CD14-positive monocyte (primary cell): ENCODE data around the gene DUS4L. TPM values are rescaled to one million over a fixed set of nuclear protein-coding genes. Genes with fewer than 3 reads are reported as not detected.

Experiments
- DNase-seq, 3 donors: peaks; one replicate each; pipeline ENCODE4 v3.0.0-alpha.2; 2011 to 2022
- H2AFZ ChIP-seq: 2 replicates; pipeline ENCODE4 v1.6.0; 2012; ENCODE audit warnings: mild to moderate bottlenecking, low read depth, low read length, inconsistent platforms; ENCODE audit not compliant: insufficient read depth, poor library complexity, severe bottlenecking
- H3K27ac ChIP-seq, 2 donors: 1 replicate in 1 of 2; 2 replicates in 1 of 2; pipeline ENCODE4 v1.5.1; 2012 to 2013; ENCODE audit warnings: low read length in 2 of 2, control low read depth in 1 of 2, inconsistent platforms in 1 of 2, low read depth in 1 of 2, mild to moderate bottlenecking in 1 of 2
- H3K27me3 ChIP-seq, 2 donors: one replicate each; pipeline versions ENCODE4 v1.6.0 to v1.6.1; 2011 to 2013; ENCODE audit warnings: low read length in 2 of 2; ENCODE audit not compliant: control insufficient read depth in 2 of 2, insufficient read depth in 2 of 2
- H3K36me3 ChIP-seq, 2 donors: replicated peaks in 1 of 2; 1 replicate in 1 of 2; 2 replicates in 1 of 2; pipeline versions ENCODE4 v1.5.1 to v1.6.1; 2012 to 2013; ENCODE audit warnings: low read length in 2 of 2, control low read depth in 1 of 2, inconsistent platforms in 1 of 2, mild to moderate bottlenecking in 1 of 2; ENCODE audit not compliant: insufficient read depth in 2 of 2, control insufficient read depth in 1 of 2
- H3K4me1 ChIP-seq, 2 donors: 1 replicate in 1 of 2; 2 replicates in 1 of 2; pipeline versions ENCODE4 v1.5.1 to v1.6.1; 2012 to 2013; ENCODE audit warnings: low read length in 2 of 2, control low read depth in 1 of 2, inconsistent platforms in 1 of 2, mild to moderate bottlenecking in 1 of 2, moderate library complexity in 1 of 2; ENCODE audit not compliant: insufficient read depth in 2 of 2, control insufficient read depth in 1 of 2
- H3K4me2 ChIP-seq: replicated peaks from 2 replicates; pipeline ENCODE3; 2012; ENCODE audit warnings: low read length, moderate library complexity, mild to moderate bottlenecking; ENCODE audit not compliant: poor library complexity, severe bottlenecking; ENCODE audit errors: extremely low read depth
- H3K4me3 ChIP-seq, 3 experiments: fragments of 200-600 bp in 1 of 3; sonication (generic) in 1 of 3; replicated peaks in 1 of 3; 1 replicate in 2 of 3; 2 replicates in 1 of 3; pipeline ENCODE4 v1.5.1; 2011 to 2013; ENCODE audit warnings: low read length in 3 of 3, mild to moderate bottlenecking in 3 of 3, control low read depth in 2 of 3, low read depth in 2 of 3, inconsistent platforms in 1 of 3, moderate library complexity in 1 of 3
- H3K79me2 ChIP-seq: 2 replicates; pipeline ENCODE4 v1.6.0; 2012; ENCODE audit warnings: mild to moderate bottlenecking, control low read depth, inconsistent platforms, low read length, moderate library complexity; ENCODE audit not compliant: insufficient read depth
- H3K9ac ChIP-seq: 2 replicates; pipeline ENCODE4 v1.6.0; 2017; ENCODE audit warnings: low read length, mild to moderate bottlenecking; ENCODE audit not compliant: insufficient read depth, poor library complexity, severe bottlenecking
- H3K9me3 ChIP-seq, 2 donors: replicated peaks in 1 of 2; 1 replicate in 1 of 2; 2 replicates in 1 of 2; pipeline versions ENCODE4 v1.5.1 to v1.6.1; 2012 to 2013; ENCODE audit warnings: low read length in 2 of 2, control low read depth in 1 of 2; ENCODE audit not compliant: control insufficient read depth in 1 of 2, insufficient read depth in 1 of 2
- H4K20me1 ChIP-seq: 2 replicates; pipeline ENCODE4 v1.6.0; 2012; ENCODE audit warnings: mild to moderate bottlenecking, low read length, control low read depth, moderate library complexity; ENCODE audit not compliant: insufficient read depth
- H3K27ac Mint-ChIP-seq, 7 donors: one replicate each; pipeline ENCODE4 v1.8.0; 2020; ENCODE audit warnings: mild to moderate bottlenecking in 7 of 7, mixed read lengths in 7 of 7, moderate library complexity in 6 of 7, inconsistent platforms in 2 of 7
- H3K27me3 Mint-ChIP-seq, 3 donors: one replicate each; pipeline ENCODE4 v1.8.0; 2021 to 2022; ENCODE audit warnings: low read depth in 3 of 3, mild to moderate bottlenecking in 3 of 3, mixed read lengths in 3 of 3, moderate library complexity in 3 of 3, inconsistent platforms in 1 of 3
- H3K36me3 Mint-ChIP-seq, 2 donors: one replicate each; pipeline ENCODE4 v1.8.0; 2020; ENCODE audit warnings: mixed read lengths in 2 of 2, inconsistent platforms in 1 of 2, mild to moderate bottlenecking in 1 of 2
- H3K4me1 Mint-ChIP-seq: one replicate; pipeline ENCODE4 v1.8.0; 2020; ENCODE audit warnings: mild to moderate bottlenecking, mixed read lengths
- H3K4me3 Mint-ChIP-seq, 2 donors: one replicate each; pipeline ENCODE4 v1.8.0; 2020; ENCODE audit warnings: mild to moderate bottlenecking in 2 of 2, mixed read lengths in 2 of 2, moderate library complexity in 1 of 2
- H3K9me3 Mint-ChIP-seq, 7 donors: one replicate each; pipeline ENCODE4 v1.8.0; 2020 to 2022; ENCODE audit warnings: mixed read lengths in 7 of 7, mild to moderate bottlenecking in 6 of 7, moderate library complexity in 6 of 7, inconsistent platforms in 2 of 7
- CTCF ChIP-seq: fragments of 200-600 bp; IDR thresholded peaks from one replicate; pipeline ENCODE4 v1.8.0; 2022; ENCODE audit warnings: antibody characterized with exemption, mild to moderate bottlenecking
- WGBS: methylation state at CpG from one replicate; pipeline ENCODE4 v1.1.5; 2013; ENCODE audit warnings: missing lambda C conversion rate; ENCODE audit not compliant: insufficient coverage; 5-methylcytosine and 5-hydroxymethylcytosine counted together
- intact Hi-C, 2 donors: fragments of 100-400 bp; cut with micrococcal nuclease; formaldehyde crosslinking; loops; one replicate each; pipeline versions ENCODE4 v1.15.0 to v1.15.1; 2023
- polyA minus RNA-seq: library from RNA; depleted of rRNA, polyadenylated mRNA; stranded (reverse); fragments of >200 nt; gene quantifications from 2 replicates; pipeline ENCODE4 v1.2.3, GENCODE V29; 2012
- polyA plus RNA-seq, 3 donors: library from polyadenylated mRNA; depleted of rRNA in 1 of 3; unstranded in 2 of 3; stranded (reverse) in 1 of 3; fragments of 300-500 nt in 2 of 3; fragments of >200 nt in 1 of 3; fragmentation: Illumina TruSeq in 2 of 3; gene quantifications; 1 replicate in 2 of 3; 2 replicates in 1 of 3; pipeline ENCODE4 v1.2.3, GENCODE V29; 2012 to 2021
- total RNA-seq, 12 experiments: library from RNA in 1 of 12; stranded (reverse) in 1 of 12; fragments of 120-200 nt in 1 of 12; gene quantifications; one replicate each; pipeline ENCODE4 v1.2.4 and lab custom pipeline; 2013 to 2026; ENCODE audit warnings: mixed read lengths in 6 of 12, inconsistent platforms in 1 of 12

Gene DUS4L
- 6.3 TPM for total RNA-seq (2013)
- 1 to 10 TPM; 1.6 to 2.3 (median 1.7) TPM for polyA plus RNA-seq
- 2.9 and 4.6 TPM in 2 replicates for polyA minus RNA-seq
- 0.25 to 2.1 (median 1.1) reads per million in 11 experiments for total RNA-seq (lab: John Stamatoyannopoulos, UW)

- Histone ChIP-seq H4K20me1 (peaks cover 6% of the 10 kb centered on the region), H3K4me2 (peak within 1 kb of the TSS; percentile 84), H3K27me3 (no peaks in the 10 kb centered on the region), H3K4me3 (peak within 1 kb of the TSS; percentile 88 to 99 (median 93)), H3K9me3 (no peaks in the 10 kb centered on the region), H3K27ac (peak within 1 kb of the TSS; percentile 84 to 98), H3K36me3 (no peaks in the 10 kb centered on the region), H3K4me1 (peaks cover 25 to 38% of the 10 kb centered on the region in 2 donors), H2AFZ (peak within 1 kb of the TSS; percentile 98), H3K79me2 (peaks cover 55% of the 10 kb centered on the region), H3K9ac (peak within 1 kb of the TSS; percentile 90)
- Mint-ChIP-seq H3K27me3 (no peaks in the 10 kb centered on the region), H3K4me1 (peaks cover 41% of the 10 kb centered on the region), H3K36me3 (peaks cover 3 to 10% of the 10 kb centered on the region in 2 donors), H3K27ac (peak within 1 kb of the TSS; percentile 91 to 98 (median 95)), H3K4me3 (peak within 1 kb of the TSS; percentile 89 to 91), H3K9me3 (no peaks in the 10 kb centered on the region)
- TF ChIP-seq CTCF: no peak
- intact Hi-C loops: loop anchor here (10.0 kb wide), 3 partner anchors 181 to 1689 kb away; partner anchors contain the start of genes ATXN7L1 (in 1 of the 2), CBLL1 (in 1 of the 2) and DLD (in 1 of the 2)
- peak; percentile 73 to 79 (median 78) for DNase-seq
- under 1% methylated on average over 40 of the region's 55 CpGs for WGBS
These were observed at the start of gene DUS4L, which contains the start of gene COG5 for GRCh38 chr7:107563775-107564552. DUS4L (plus strand) TSS chr7:107563971; CDS start chr7:107567071, 3,100 bp downstream. COG5 (minus strand) TSS chr7:107563920; CDS start chr7:107563896, 24 bp downstream.

- Histone ChIP-seq H3K4me1 (no peaks in the 10 kb centered on the region), H2AFZ (no peak overlapping the region), H3K9me3 (no peaks in the 10 kb centered on the region), H3K4me3 (no peak overlapping the region), H3K79me2 (peaks cover 3% of the 10 kb centered on the region), H4K20me1 (no peaks in the 10 kb centered on the region), H3K27ac (no peak overlapping the region), H3K4me2 (no peak overlapping the region), H3K9ac (no peak overlapping the region), H3K36me3 (peaks cover 26 to 68% of the 10 kb centered on the region in 2 donors), H3K27me3 (no peaks in the 10 kb centered on the region)
- no peak for TF ChIP-seq CTCF
- Mint-ChIP-seq H3K9me3 (peaks cover 0 to 9% (median 3%) of the 10 kb centered on the region in 7 donors), H3K27ac (peak overlapping the region in 1 of 7 donors; percentile 36), H3K36me3 (peaks cover 45 to 65% of the 10 kb centered on the region in 2 donors), H3K4me3 (no peak overlapping the region), H3K4me1 (no peaks in the 10 kb centered on the region), H3K27me3 (no peaks in the 10 kb centered on the region)
- intact Hi-C loops: no loop called here
- DNase-seq: no peak
- WGBS: no CpG with 5 or more reads among the region's 2 CpGs
These were observed 37.1 kb upstream of the DUS4L start for GRCh38 chr7:107526672-107527071.
